Measurements from ENCODE around the gene ATXN1. TPM values are rescaled to one million over a fixed set of nuclear protein-coding genes. Genes with fewer than 3 reads are reported as not detected.

ATXN1 gene
- total RNA-seq, 1 donor from 2014 or later = 64.5 TPM

- H3K36me3 Mint-ChIP-seq (ENCODE audit: low read depth) = no peaks in the 10 kb centered on the region
- TF ChIP-seq CTCF (IDR thresholded peaks at IDR 0.05) = peak; percentile 77
- peak; percentile 94 for DNase-seq (ENCODE audit: low spot score)
- peaks cover 65% of the 10 kb centered on the region for H3K4me1 Mint-ChIP-seq (ENCODE audit: low read depth)
- H3K4me3 Mint-ChIP-seq (ENCODE audit: unreplicated experiment) = peak overlapping the region; percentile 89
- no peaks in the 10 kb centered on the region for H3K9me3 Mint-ChIP-seq (ENCODE audit: low read depth)
- H3K27ac Mint-ChIP-seq (ENCODE audit: unreplicated experiment) = peak overlapping the region; percentile 98
- no peaks in the 10 kb centered on the region for H3K27me3 Mint-ChIP-seq (ENCODE audit: low read depth)
Measured at GRCh38 chr6:16761471-16762267, 409 bp upstream of the ATXN1 start.

GRCh38 chr6:16759646-16760515 lies 1.4 kb downstream of the ATXN1 start:
- peak overlapping the region; percentile 79 for H3K4me3 Mint-ChIP-seq (ENCODE audit: unreplicated experiment)
- H3K4me1 Mint-ChIP-seq (ENCODE audit: low read depth) = peaks cover 62% of the 10 kb centered on the region
- peak; percentile 55 for TF ChIP-seq CTCF (IDR thresholded peaks at IDR 0.05)
- DNase-seq (ENCODE audit: low spot score) = peak; percentile 97
- H3K27me3 Mint-ChIP-seq (ENCODE audit: low read depth) = no peaks in the 10 kb centered on the region
- no peaks in the 10 kb centered on the region for H3K9me3 Mint-ChIP-seq (ENCODE audit: low read depth)
- H3K27ac Mint-ChIP-seq (ENCODE audit: unreplicated experiment) = peak overlapping the region; percentile 97
- no peaks in the 10 kb centered on the region for H3K36me3 Mint-ChIP-seq (ENCODE audit: low read depth)

- Mint-ChIP-seq H3K27me3 (ENCODE audit: low read depth) (no peaks in the 10 kb centered on the region), H3K36me3 (ENCODE audit: low read depth) (no peaks in the 10 kb centered on the region), H3K9me3 (ENCODE audit: low read depth) (no peaks in the 10 kb centered on the region), H3K4me1 (ENCODE audit: low read depth) (peaks cover 63% of the 10 kb centered on the region), H3K27ac (ENCODE audit: unreplicated experiment) (peak overlapping the region; percentile 97), H3K4me3 (ENCODE audit: unreplicated experiment) (peak overlapping the region; percentile 79)
- TF ChIP-seq CTCF (IDR thresholded peaks at IDR 0.05) = no peak
- no peak for DNase-seq (ENCODE audit: low spot score)
Measured at GRCh38 chr6:16759181-16759645, 2.0 kb downstream of the ATXN1 start.

- peak overlapping the region; percentile 79 for H3K4me3 Mint-ChIP-seq (ENCODE audit: unreplicated experiment)
- H3K36me3 Mint-ChIP-seq (ENCODE audit: low read depth) = no peaks in the 10 kb centered on the region
- H3K27me3 Mint-ChIP-seq (ENCODE audit: low read depth) = no peaks in the 10 kb centered on the region
- TF ChIP-seq CTCF (IDR thresholded peaks at IDR 0.05) = no peak
- peak overlapping the region; percentile 97 for H3K27ac Mint-ChIP-seq (ENCODE audit: unreplicated experiment)
- peaks cover 56% of the 10 kb centered on the region for H3K4me1 Mint-ChIP-seq (ENCODE audit: low read depth)
- no peak for DNase-seq (ENCODE audit: low spot score)
- H3K9me3 Mint-ChIP-seq (ENCODE audit: low read depth) = no peaks in the 10 kb centered on the region
Measured at GRCh38 chr6:16758163-16758975, 2.9 kb downstream of the ATXN1 start.

Data from chondrocyte (in vitro differentiated cells).